HCEC 1CT (cell line): Measurements from ENCODE around the gene PILRB.

Experiments used
- DNase-seq: peaks from one replicate; pipeline ENCODE4 v3.0.0-alpha.2; 2017

PILRB gene

GRCh38 chr7:100411101-100411500, 53.2 kb downstream of the PILRB start:
- no peak for DNase-seq

DNA sequence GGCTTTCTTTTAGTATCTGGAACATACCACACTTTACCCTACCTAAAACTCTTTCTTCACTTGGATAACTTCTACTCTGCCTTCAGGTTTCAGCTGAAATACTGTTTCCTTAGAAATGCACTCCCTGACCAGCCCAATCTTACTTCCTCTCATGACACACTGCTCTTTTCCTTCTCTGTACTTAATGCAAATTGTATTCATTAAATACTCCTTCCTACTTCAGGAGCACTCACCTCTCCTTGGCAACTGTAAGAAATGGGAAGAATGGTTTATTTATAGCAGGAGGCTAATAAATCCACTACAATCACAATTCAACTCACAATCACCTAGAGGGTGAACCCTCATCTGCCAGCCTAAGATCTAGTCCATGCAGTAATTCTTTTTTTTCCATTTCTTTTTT, 55.4 kb downstream of the PILRB start:
- DNase-seq: no peak

DNA sequence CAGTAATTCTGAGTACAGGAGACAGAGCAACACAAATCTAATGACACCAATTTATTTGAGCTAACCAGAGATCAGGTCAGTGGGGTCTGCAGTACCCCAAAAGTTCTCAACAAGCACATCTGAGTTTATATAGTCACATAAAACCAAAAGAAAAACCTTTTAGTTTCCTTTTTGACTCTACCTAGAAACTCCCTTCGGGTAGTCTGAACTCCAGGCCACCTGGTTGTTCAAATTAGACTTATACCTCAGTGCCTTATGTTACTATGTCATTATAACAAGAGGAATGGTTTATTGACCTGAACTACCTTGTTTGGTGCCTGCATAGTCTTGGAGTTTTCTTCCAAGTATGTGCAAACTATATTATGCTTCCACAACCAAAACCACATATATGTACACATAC, 56.0 kb downstream of the PILRB start:
- no peak for DNase-seq

- DNase-seq: no peak
These were observed 57.5 kb downstream of the PILRB start for GRCh38 chr7:100415448-100415847.
